Amygdala (tissue), 56 donors: ENCODE results near the gene RMI2.

Experiments used
- DNase-seq, 56 donors: peaks; one replicate each; lab custom pipeline; 2025; lab: John Stamatoyannopoulos, UW

The RMI2 gene

GRCh38 chr16:11327277-11328171, 17.7 kb upstream of the RMI2 start:
- DNase-seq = no peak

GRCh38 chr16:11328172-11329070, 16.8 kb upstream of the RMI2 start:
- peak in 3 of 56 donors; percentile 4 to 22 (median 8) for DNase-seq

- DNase-seq = no peak
These were observed 16.2 kb upstream of the RMI2 start for GRCh38 chr16:11329071-11329491.

- no peak for DNase-seq
These were observed 15.4 kb upstream of the RMI2 start for GRCh38 chr16:11329891-11330290.

GRCh38 chr16:11330526-11331237, 14.6 kb upstream of the RMI2 start:
- no peak for DNase-seq

GRCh38 chr16:11331967-11332366, 13.3 kb upstream of the RMI2 start:
- no peak for DNase-seq

- no peak for DNase-seq
These were observed 12.2 kb upstream of the RMI2 start for GRCh38 chr16:11333010-11333409.

- no peak for DNase-seq
These were observed 11.6 kb upstream of the RMI2 start for GRCh38 chr16:11333702-11334101.

GRCh38 chr16:11334831-11335404, 10.3 kb upstream of the RMI2 start:
- DNase-seq = no peak

GRCh38 chr16:11339075-11339474, 6.2 kb upstream of the RMI2 start:
- no peak for DNase-seq

GRCh38 chr16:11340710-11341109, 4.5 kb upstream of the RMI2 start:
- no peak for DNase-seq

GRCh38 chr16:11341371-11341770, 3.9 kb upstream of the RMI2 start:
- no peak for DNase-seq

GRCh38 chr16:11342021-11342855, 3.0 kb upstream of the RMI2 start:
- no peak for DNase-seq

- no peak for DNase-seq
These were observed 1.6 kb downstream of the RMI2 start for GRCh38 chr16:11346700-11347319.

- no peak for DNase-seq
These were observed 2.6 kb downstream of the RMI2 start for GRCh38 chr16:11347831-11348230.

- no peak for DNase-seq
These were observed 3.7 kb downstream of the RMI2 start for GRCh38 chr16:11348737-11349598.

- peak in 42 of 56 donors; percentile 1 to 63 (median 28) for DNase-seq
These were observed 4.5 kb downstream of the RMI2 start for GRCh38 chr16:11349599-11350276.
